SK-N-SH treated with all-trans-retinoic acid at 6 μM for 48 hours (cell line): ENCODE results near the gene SLC29A3.

Experiments
- ATAC-seq: fragments of 200-7000 bp; cut with Tn5 transposase; 3 replicates; pipeline ENCODE4 v1.9.1; 2020; ENCODE audit warnings: mild to moderate bottlenecking, moderate library complexity
- ARNTL ChIP-seq: fragments of 450-650 bp; formaldehyde crosslinking; IDR thresholded peaks from 2 replicates; pipeline ENCODE4 v1.5.0; 2020; ENCODE audit warnings: low read depth, mild to moderate bottlenecking, moderate library complexity, borderline replicate concordance
- BACH2 ChIP-seq: fragments of 250-450 bp; sonication (Bioruptor Pico); IDR thresholded peaks from 2 replicates; pipeline ENCODE4 v1.9.0; 2021; ENCODE audit warnings: mild to moderate bottlenecking, borderline replicate concordance
- CSDC2 ChIP-seq: fragments of 250-450 bp; sonication (Bioruptor Pico); IDR thresholded peaks from 2 replicates; pipeline ENCODE4 v1.5.0; 2020; ENCODE audit warnings: mild to moderate bottlenecking, moderate library complexity
- ESRRG ChIP-seq: fragments of 250-450 bp; sonication (Bioruptor Pico); IDR thresholded peaks from 2 replicates; pipeline ENCODE4 v1.6.1; 2021; ENCODE audit warnings: mild to moderate bottlenecking
- GLIS3 ChIP-seq: fragments of 250-450 bp; sonication (Bioruptor Pico); IDR thresholded peaks from 2 replicates; pipeline ENCODE4 v1.5.0; 2020; ENCODE audit warnings: mild to moderate bottlenecking, moderate library complexity
- ISL1 ChIP-seq: fragments of 250-450 bp; sonication (Bioruptor Pico); IDR thresholded peaks from 2 replicates; pipeline ENCODE4 v2.1.2; 2022; ENCODE audit warnings: mild to moderate bottlenecking, moderate library complexity
- OSR1 ChIP-seq: fragments of 250-450 bp; sonication (Bioruptor Pico); IDR thresholded peaks from 2 replicates; pipeline ENCODE4 v1.8.0; 2022; ENCODE audit warnings: moderate library complexity, mild to moderate bottlenecking, inconsistent platforms
- PATZ1 ChIP-seq: fragments of 250-450 bp; sonication (Bioruptor Pico); IDR thresholded peaks from 2 replicates; pipeline ENCODE4 v1.8.0; 2020; ENCODE audit warnings: mild to moderate bottlenecking, moderate library complexity, borderline replicate concordance
- PPARA ChIP-seq: fragments of 250-450 bp; sonication (Bioruptor Pico); IDR thresholded peaks from 2 replicates; pipeline ENCODE4 v1.5.0; 2020; ENCODE audit warnings: mild to moderate bottlenecking, borderline replicate concordance
- RARB ChIP-seq: fragments of 250-450 bp; sonication (Bioruptor Pico); IDR thresholded peaks from 2 replicates; pipeline ENCODE4 v1.8.0; 2021; ENCODE audit warnings: mild to moderate bottlenecking, moderate library complexity
- SNAI2 ChIP-seq: fragments of 250-450 bp; sonication (Bioruptor Pico); IDR thresholded peaks from 2 replicates; pipeline ENCODE4 v1.5.0; 2020; ENCODE audit warnings: mild to moderate bottlenecking, moderate library complexity
- TOX ChIP-seq: fragments of 250-450 bp; sonication (Bioruptor Pico); IDR thresholded peaks from 2 replicates; pipeline ENCODE4 v1.8.0; 2021; ENCODE audit warnings: mild to moderate bottlenecking, moderate library complexity, borderline replicate concordance
- TSHZ2 ChIP-seq: fragments of 250-450 bp; sonication (Bioruptor Pico); IDR thresholded peaks from 2 replicates; pipeline ENCODE4 v1.5.0; 2020; ENCODE audit warnings: mild to moderate bottlenecking, moderate library complexity
- ZC3H10 ChIP-seq: fragments of 250-450 bp; sonication (Bioruptor Pico); IDR thresholded peaks from 2 replicates; pipeline ENCODE4 v1.5.1; 2021; ENCODE audit warnings: mild to moderate bottlenecking, moderate library complexity
- ZFP3 ChIP-seq: fragments of 250-450 bp; sonication (Bioruptor Pico); IDR thresholded peaks from 2 replicates; pipeline ENCODE4 v1.5.0; 2020; ENCODE audit warnings: mild to moderate bottlenecking, moderate library complexity
- ZFP30 ChIP-seq: fragments of 450-650 bp; formaldehyde crosslinking; IDR thresholded peaks from 2 replicates; pipeline ENCODE4 v1.5.0; 2022; ENCODE audit warnings: mild to moderate bottlenecking, moderate library complexity
- ZNF565 ChIP-seq: fragments of 450-650 bp; formaldehyde crosslinking; conservative IDR thresholded peaks from 2 replicates; pipeline ENCODE4 v1.5.0; 2020; ENCODE audit warnings: low read depth, mild to moderate bottlenecking, moderate library complexity
- ZNF70 ChIP-seq: fragments of 450-650 bp; formaldehyde crosslinking; IDR thresholded peaks from 2 replicates; pipeline ENCODE4 v1.5.0; 2020; ENCODE audit warnings: mild to moderate bottlenecking, moderate library complexity
- ZNF8 ChIP-seq: fragments of 450-650 bp; formaldehyde crosslinking; IDR thresholded peaks from 2 replicates; pipeline ENCODE4 v1.5.0; 2020; ENCODE audit warnings: mild to moderate bottlenecking, moderate library complexity
- TF ChIP-seq, protein P1 (sequence below): fragments of 250-450 bp; sonication (Bioruptor Pico); IDR thresholded peaks from 2 replicates; pipeline ENCODE4 v1.8.0; 2021; ENCODE audit warnings: low read depth, mild to moderate bottlenecking, moderate library complexity, borderline replicate concordance

SLC29A3 gene

DNA sequence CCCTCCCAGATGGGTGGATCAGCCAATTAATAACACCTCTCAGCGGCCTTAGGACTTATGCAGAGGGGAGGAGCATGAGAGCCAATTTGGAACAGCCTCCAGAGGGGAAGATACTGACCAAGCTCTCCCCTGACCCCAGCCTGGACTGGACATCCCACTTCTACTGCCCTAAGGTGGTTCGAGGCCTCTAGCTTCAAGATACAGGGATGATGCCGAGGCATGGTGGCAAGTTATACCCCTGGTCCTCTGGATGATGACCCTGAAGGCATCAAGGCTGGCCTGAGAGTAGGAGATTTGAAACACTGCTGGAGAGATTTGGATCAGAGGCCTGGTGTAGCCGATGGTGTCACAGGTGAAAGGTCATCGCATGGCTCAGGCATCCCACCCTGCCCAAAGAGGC lies 80.9 kb downstream of the SLC29A3 start:
- no peak for ATAC-seq
- TF ChIP-seq OSR1 (CRISPR knock-in tag), result no peak
- TF ChIP-seq ZNF565, result no peak
- TF ChIP-seq TSHZ2 (CRISPR knock-in tag), result no peak
- no peak for TF ChIP-seq ZFP3 (CRISPR knock-in tag)
- TF ChIP-seq TOX (CRISPR knock-in tag), result no peak
- no peak for TF ChIP-seq ARNTL (CRISPR knock-in tag)
- TF ChIP-seq ISL1 (CRISPR knock-in tag), result no peak
- TF ChIP-seq ESRRG, result no peak
- TF ChIP-seq PATZ1 (CRISPR knock-in tag), result no peak
- no peak for TF ChIP-seq GLIS3 (CRISPR knock-in tag)
- no peak for TF ChIP-seq ZFP30 (CRISPR knock-in tag)
- TF ChIP-seq PPARA (CRISPR knock-in tag), result no peak
- TF ChIP-seq ZNF8 (CRISPR knock-in tag), result no peak
- no peak for TF ChIP-seq BACH2 (CRISPR knock-in tag)
- TF ChIP-seq, protein P1, sequence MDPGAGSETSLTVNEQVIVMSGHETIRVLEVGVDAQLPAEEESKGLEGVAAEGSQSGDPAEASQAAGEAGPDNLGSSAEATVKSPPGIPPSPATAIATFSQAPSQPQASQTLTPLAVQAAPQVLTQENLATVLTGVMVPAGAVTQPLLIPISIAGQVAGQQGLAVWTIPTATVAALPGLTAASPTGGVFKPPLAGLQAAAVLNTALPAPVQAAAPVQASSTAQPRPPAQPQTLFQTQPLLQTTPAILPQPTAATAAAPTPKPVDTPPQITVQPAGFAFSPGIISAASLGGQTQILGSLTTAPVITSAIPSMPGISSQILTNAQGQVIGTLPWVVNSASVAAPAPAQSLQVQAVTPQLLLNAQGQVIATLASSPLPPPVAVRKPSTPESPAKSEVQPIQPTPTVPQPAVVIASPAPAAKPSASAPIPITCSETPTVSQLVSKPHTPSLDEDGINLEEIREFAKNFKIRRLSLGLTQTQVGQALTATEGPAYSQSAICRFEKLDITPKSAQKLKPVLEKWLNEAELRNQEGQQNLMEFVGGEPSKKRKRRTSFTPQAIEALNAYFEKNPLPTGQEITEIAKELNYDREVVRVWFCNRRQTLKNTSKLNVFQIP (CRISPR knock-in tag), result no peak
- TF ChIP-seq ZC3H10 (CRISPR knock-in tag), result no peak
- no peak for TF ChIP-seq SNAI2 (CRISPR knock-in tag)
- no peak for TF ChIP-seq RARB (CRISPR knock-in tag)

- ATAC-seq, result no peak
- TF ChIP-seq CSDC2 (no peak), ZNF8 (CRISPR knock-in tag) (no peak), ARNTL (CRISPR knock-in tag) (no peak), ZNF70 (CRISPR knock-in tag) (no peak), PATZ1 (CRISPR knock-in tag) (no peak), ISL1 (CRISPR knock-in tag) (no peak), TSHZ2 (CRISPR knock-in tag) (no peak)
- TF ChIP-seq, protein P1 (CRISPR knock-in tag), result no peak
These were observed 82.0 kb downstream of the SLC29A3 start for GRCh38 chr10:71401056-71401455.
